GM19372 (cell line): ENCODE data around the gene MATCAP1.

ENCODE experiments used
- ATAC-seq: cut with Tn5 transposase; IDR thresholded peaks from one replicate; pipeline ENCODE4 v1.9.1; 2021; ENCODE audit warnings: mild to moderate bottlenecking, low read depth, moderate library complexity; ENCODE audit not compliant: unreplicated experiment

MATCAP1 gene

GRCh38 chr16:67191995-67192681, 8.4 kb upstream of the MATCAP1 start, which contains the start of gene E2F4:
TSS of gene E2F4 (plus strand) at chr16:67192155. CDS start at chr16:67192228, 73 bp downstream.
- ATAC-seq = peak; percentile 96

GRCh38 chr16:67191411-67191994, 7.7 kb upstream of the MATCAP1 start:
- ATAC-seq = no peak

GRCh38 chr16:67190448-67191399, 7.0 kb upstream of the MATCAP1 start:
- ATAC-seq = no peak

GRCh38 chr16:67190041-67190440, 6.3 kb upstream of the MATCAP1 start, which contains the start of gene EXOC3L1:
TSS of gene EXOC3L1 (minus strand) at chr16:67190136. CDS start at chr16:67189676, 460 bp downstream.
- ATAC-seq = no peak

GRCh38 chr16:67188798-67189197, 5.0 kb upstream of the MATCAP1 start:
- no peak for ATAC-seq

GRCh38 chr16:67188323-67188722, 4.6 kb upstream of the MATCAP1 start:
- no peak for ATAC-seq

GRCh38 chr16:67187175-67187890, 3.6 kb upstream of the MATCAP1 start:
- no peak for ATAC-seq

GRCh38 chr16:67186550-67186950, 2.8 kb upstream of the MATCAP1 start:
- no peak for ATAC-seq

- ATAC-seq = no peak
Observed at GRCh38 chr16:67185651-67186134, 1.9 kb upstream of the MATCAP1 start.

GRCh38 chr16:67184995-67185650, 1.4 kb upstream of the MATCAP1 start:
- no peak for ATAC-seq

- ATAC-seq = no peak
Observed at GRCh38 chr16:67184453-67184994, 761 bp upstream of the MATCAP1 start.

GRCh38 chr16:67183284-67183626, 508 bp downstream of the MATCAP1 start:
- no peak for ATAC-seq

GRCh38 chr16:67182288-67182687, 1.5 kb downstream of the MATCAP1 start:
- ATAC-seq = no peak

- no peak for ATAC-seq
Observed at GRCh38 chr16:67181346-67181745, 2.4 kb downstream of the MATCAP1 start.

- ATAC-seq = no peak
Observed at GRCh38 chr16:67180166-67180565, 3.6 kb downstream of the MATCAP1 start.

- no peak for ATAC-seq
Observed at GRCh38 chr16:67179421-67180080, 4.2 kb downstream of the MATCAP1 start.

- ATAC-seq = no peak
Observed at GRCh38 chr16:67177743-67178699, 5.7 kb downstream of the MATCAP1 start.

- ATAC-seq = no peak
Observed at GRCh38 chr16:67176662-67177061, 7.1 kb downstream of the MATCAP1 start.
